ENCODE data around the gene BPIFA3.

The BPIFA3 gene

GRCh38 chr20:33231237-33231636, 14.1 kb downstream of the BPIFA3 start:
- in situ Hi-C loops (cut with HindIII; ENCODE audit: low sequenced_read_pairs): no loop called here
- no peak overlapping the region for H3K4me3 ChIP-seq (ENCODE audit: low read depth, low read length)
- no peak for TF ChIP-seq CTCF (IDR thresholded peaks at IDR 0.05; ENCODE audit: low read depth, low read length, missing control alignments)

GRCh38 chr20:33232486-33233072, 15.4 kb downstream of the BPIFA3 start:
- no peak for DNase-seq (ENCODE audit: low read depth)
- no peak overlapping the region for H3K4me3 ChIP-seq (ENCODE audit: low read depth, low read length)
- in situ Hi-C loops (cut with HindIII; ENCODE audit: low sequenced_read_pairs): no loop called here
- TF ChIP-seq CTCF (IDR thresholded peaks at IDR 0.05; ENCODE audit: low read depth, low read length, missing control alignments): no peak

More at GRCh38 chr20:33231237-33231636, 14.1 kb downstream of the BPIFA3 start:
- no peak for DNase-seq (ENCODE audit: low read depth)

- DNase-seq (ENCODE audit: low read depth): no peak
- no peak overlapping the region for H3K4me3 ChIP-seq (ENCODE audit: low read depth, low read length)
- in situ Hi-C loops (cut with HindIII; ENCODE audit: low sequenced_read_pairs): no loop called here
- TF ChIP-seq CTCF (IDR thresholded peaks at IDR 0.05; ENCODE audit: low read depth, low read length, missing control alignments): no peak
Measured at GRCh38 chr20:33233129-33233774, 16.1 kb downstream of the BPIFA3 start.

- H3K4me3 ChIP-seq (ENCODE audit: low read depth, low read length): no peak overlapping the region
- no peak for DNase-seq (ENCODE audit: low read depth)
- TF ChIP-seq CTCF (IDR thresholded peaks at IDR 0.05; ENCODE audit: low read depth, low read length, missing control alignments): no peak
- in situ Hi-C loops (cut with HindIII; ENCODE audit: low sequenced_read_pairs): no loop called here
Measured at GRCh38 chr20:33234050-33234449, 16.9 kb downstream of the BPIFA3 start.

GRCh38 chr20:33235696-33236095, 18.5 kb downstream of the BPIFA3 start, which contains the start of gene BPIFA1:
Gene BPIFA1 (plus strand): TSS chr20:33235996. CDS start chr20:33237712, 1,716 bp downstream.
- no peak for DNase-seq (ENCODE audit: low read depth)
- in situ Hi-C loops (cut with HindIII; ENCODE audit: low sequenced_read_pairs): loop anchor here (5.0 kb wide), 1 partner anchor 103 kb away; no protein-coding TSS in a partner anchor

GRCh38 chr20:33236351-33236750, 19.2 kb downstream of the BPIFA3 start:
- TF ChIP-seq CTCF (IDR thresholded peaks at IDR 0.05; ENCODE audit: low read depth, low read length, missing control alignments): no peak
- no peak for DNase-seq (ENCODE audit: low read depth)
- H3K4me3 ChIP-seq (ENCODE audit: low read depth, low read length): no peak overlapping the region
- in situ Hi-C loops (cut with HindIII; ENCODE audit: low sequenced_read_pairs): loop anchor here (5.0 kb wide), 1 partner anchor 104 kb away; no protein-coding TSS in a partner anchor

More at GRCh38 chr20:33235696-33236095, 18.5 kb downstream of the BPIFA3 start, which contains the start of gene BPIFA1:
- TF ChIP-seq CTCF (IDR thresholded peaks at IDR 0.05; ENCODE audit: low read depth, low read length, missing control alignments): no peak
- H3K4me3 ChIP-seq (ENCODE audit: low read depth, low read length): no peak within 1 kb of the TSS
